GM12864 (cell line): ENCODE data around the gene EPHB4.
"Not testable (repeated sequence)": the region's sequence is repeated elsewhere in the genome, so short reads cannot be mapped to it uniquely, and the experiment has no call there.

ENCODE experiments used
- DNase-seq: peaks from one replicate; pipeline ENCODE4 v3.0.0-alpha.2; 2011; ENCODE audit warnings: low read depth
- H3K4me3 ChIP-seq: 2 replicates; pipeline ENCODE4 v1.5.1; 2011; ENCODE audit warnings: mild to moderate bottlenecking, low read depth, low read length, control low read depth
- TF ChIP-seq, protein P1 (sequence below): IDR thresholded peaks from 2 replicates; pipeline ENCODE4 v1.5.1; 2011; ENCODE audit warnings: low read depth, mild to moderate bottlenecking, moderate library complexity, low read length, control low read depth, inconsistent platforms; ENCODE audit errors: missing control alignments

EPHB4 gene

DNA sequence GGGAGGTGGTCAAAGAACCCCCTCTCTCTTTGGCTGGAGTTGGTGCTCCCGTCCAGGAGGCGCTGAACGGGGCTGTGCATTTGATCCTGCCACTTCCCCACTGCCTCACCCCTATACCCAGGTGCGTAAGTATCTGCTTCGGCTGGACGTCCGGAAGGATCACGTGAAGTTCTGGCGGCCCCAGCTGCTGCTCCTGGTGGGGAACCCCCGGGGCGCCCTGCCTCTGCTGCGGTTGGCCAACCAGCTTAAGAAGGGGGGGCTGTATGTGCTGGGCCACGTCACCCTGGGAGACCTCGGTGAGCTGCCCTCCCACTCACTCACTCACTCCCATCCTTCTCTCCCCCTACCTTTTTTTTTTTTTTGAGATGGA is 34.3 kb upstream of the EPHB4 start:
- no peak for DNase-seq
- no peak overlapping the region for H3K4me3 ChIP-seq
- TF ChIP-seq, protein P1, sequence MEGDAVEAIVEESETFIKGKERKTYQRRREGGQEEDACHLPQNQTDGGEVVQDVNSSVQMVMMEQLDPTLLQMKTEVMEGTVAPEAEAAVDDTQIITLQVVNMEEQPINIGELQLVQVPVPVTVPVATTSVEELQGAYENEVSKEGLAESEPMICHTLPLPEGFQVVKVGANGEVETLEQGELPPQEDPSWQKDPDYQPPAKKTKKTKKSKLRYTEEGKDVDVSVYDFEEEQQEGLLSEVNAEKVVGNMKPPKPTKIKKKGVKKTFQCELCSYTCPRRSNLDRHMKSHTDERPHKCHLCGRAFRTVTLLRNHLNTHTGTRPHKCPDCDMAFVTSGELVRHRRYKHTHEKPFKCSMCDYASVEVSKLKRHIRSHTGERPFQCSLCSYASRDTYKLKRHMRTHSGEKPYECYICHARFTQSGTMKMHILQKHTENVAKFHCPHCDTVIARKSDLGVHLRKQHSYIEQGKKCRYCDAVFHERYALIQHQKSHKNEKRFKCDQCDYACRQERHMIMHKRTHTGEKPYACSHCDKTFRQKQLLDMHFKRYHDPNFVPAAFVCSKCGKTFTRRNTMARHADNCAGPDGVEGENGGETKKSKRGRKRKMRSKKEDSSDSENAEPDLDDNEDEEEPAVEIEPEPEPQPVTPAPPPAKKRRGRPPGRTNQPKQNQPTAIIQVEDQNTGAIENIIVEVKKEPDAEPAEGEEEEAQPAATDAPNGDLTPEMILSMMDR: no peak

DNA sequence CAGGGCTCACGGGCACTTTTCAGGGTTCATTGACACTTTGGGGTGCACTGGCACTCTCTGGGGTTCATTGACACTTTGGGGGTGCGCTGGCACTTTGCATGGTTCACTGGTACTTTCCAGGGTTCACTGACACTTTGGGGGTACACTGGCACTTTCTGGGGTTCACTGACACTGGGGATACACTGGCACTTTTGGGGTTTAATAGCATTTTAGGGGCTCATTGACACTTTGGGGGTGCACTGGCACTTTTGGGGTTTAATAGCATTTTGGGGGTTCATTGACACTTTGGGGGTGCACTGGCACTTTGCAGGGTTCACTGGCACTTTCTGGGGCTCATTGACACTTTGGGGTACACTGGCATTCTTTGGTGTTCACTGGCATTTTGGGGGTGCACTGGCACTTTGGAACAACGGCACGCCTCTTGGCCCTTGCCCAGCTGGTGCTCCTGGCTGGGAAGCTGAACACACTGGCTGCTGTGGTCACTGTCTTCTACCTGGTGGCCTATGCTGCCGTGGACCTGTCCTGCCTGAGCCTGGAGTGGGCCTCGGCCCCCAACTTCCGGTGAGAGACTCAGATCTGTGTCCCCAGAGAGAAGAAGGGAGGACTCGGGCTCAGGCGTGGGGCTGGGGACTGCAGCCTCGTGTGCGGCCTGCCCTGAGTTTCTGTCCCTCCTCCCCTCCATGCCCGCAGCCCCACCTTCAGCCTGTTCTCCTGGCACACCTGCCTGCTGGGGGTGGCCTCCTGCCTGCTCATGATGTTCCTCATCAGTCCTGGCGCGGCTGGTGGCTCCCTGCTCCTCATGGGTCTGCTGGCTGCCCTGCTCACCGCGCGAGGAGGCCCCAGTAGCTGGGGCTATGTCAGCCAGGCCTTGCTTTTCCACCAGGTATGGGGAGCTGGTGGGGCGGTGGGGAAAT is 33.6 kb upstream of the EPHB4 start:
- no peak for DNase-seq
- no peak overlapping the region for H3K4me3 ChIP-seq
- TF ChIP-seq, protein P1: no peak

DNA sequence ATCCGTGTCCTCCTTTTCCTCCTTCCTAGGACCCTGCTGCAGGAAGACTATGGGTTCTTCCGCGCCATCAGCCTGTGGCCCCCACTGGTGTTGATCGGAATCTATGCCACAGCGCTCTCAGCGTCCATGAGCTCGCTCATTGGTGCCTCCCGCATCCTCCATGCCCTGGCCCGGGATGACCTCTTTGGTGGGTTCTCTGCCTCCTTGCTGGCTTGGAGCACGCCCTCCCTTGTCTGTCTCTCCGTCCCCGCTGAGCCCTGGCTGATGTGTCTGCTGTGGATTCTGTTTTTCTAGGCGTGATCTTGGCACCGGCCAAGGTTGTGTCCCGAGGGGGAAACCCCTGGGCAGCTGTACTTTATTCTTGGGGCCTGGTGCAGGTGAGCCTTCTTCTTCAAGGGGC is 32.5 kb upstream of the EPHB4 start:
- no peak for DNase-seq
- TF ChIP-seq, protein P1: no peak
- H3K4me3 ChIP-seq: no peak overlapping the region

DNA sequence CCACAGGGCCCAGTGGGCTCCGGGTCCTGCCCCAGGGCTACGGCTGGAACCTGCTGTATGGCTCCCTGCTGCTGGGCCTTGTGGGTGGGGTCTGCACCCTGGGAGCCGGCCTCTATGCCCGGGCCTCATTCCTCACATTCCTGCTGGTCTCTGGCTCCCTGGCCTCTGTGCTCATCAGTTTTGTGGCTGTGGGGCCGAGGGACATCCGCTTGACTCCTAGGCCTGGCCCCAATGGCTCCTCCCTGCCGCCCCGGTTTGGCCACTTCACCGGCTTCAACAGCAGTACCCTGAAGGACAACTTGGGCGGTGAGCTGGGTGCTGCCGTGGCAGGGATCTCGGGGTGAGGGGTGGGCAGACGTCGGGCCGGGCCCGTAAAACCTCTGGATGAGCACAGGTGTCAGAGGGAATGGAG is 29.6 kb upstream of the EPHB4 start:
- TF ChIP-seq, protein P1: no peak
- no peak for DNase-seq
- H3K4me3 ChIP-seq: no peak overlapping the region

DNA sequence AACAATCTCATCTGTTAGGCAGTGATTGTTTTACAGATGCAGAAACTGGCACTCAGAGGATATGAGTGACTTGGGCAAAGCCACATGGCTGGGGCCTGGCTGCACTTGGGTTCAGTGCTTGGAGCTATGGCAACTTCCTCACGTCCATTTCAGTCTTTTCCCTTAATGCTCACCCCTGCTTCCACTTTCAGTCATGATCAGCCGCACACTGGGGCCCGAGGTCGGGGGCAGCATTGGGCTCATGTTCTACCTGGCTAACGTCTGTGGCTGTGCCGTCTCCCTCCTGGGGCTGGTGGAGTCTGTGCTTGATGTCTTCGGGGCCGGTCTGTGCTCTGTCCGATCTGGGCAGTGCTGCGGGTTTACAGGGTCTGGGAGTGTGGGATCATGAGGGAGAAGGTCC is 28.2 kb upstream of the EPHB4 start:
- H3K4me3 ChIP-seq: no peak overlapping the region
- DNase-seq: no peak
- TF ChIP-seq, protein P1: no peak

DNA sequence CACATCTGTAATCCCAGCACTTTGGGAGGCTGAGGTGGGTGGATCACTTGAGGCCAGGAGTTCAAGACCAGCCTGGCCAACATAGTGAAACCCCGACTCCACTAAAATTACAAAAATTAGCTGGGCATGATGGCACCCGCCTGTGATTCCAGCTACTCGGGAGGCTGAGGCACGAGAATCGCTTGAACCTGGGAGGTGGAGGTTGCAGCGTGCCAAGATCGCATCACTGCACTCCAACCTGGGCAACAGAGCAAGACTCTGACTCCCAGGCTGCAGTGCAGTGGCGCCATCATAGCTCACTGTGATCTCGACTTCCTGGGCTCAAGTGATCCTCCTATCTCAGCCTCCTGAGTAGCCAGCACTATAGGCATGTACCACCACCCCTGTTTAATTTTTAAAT is 27.6 kb upstream of the EPHB4 start:
- not testable (repeated sequence) for H3K4me3 ChIP-seq, DNase-seq

DNA sequence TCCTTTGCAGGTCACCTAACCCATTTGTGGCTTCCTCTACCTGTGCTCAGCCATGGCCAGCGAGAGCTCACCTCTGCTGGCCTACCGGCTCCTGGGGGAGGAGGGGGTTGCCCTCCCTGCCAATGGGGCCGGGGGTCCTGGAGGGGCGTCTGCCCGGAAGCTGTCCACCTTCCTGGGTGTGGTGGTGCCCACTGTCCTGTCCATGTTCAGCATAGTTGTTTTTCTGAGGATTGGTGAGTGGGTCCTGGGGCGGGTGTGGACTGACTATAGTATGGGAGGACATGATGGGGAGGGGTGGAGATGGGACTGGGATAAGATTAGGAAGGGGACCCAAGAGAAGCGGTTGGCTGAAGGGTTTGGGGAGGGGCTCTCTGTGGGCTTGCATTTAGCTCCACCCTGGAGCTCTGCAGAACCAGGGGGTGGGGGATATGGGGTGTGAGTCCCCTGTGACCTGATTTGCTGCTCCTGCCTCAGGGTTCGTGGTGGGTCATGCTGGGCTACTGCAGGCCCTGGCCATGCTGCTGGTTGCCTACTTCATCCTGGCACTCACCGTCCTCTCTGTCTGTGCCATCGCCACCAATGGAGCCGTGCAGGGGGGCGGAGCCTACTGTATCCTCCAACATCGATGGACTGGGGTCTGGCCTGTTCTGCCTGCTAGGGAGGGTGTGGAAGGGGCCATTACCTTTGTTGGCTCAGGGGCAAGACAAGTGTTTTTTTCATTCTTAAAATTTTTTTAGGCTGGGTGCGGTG is 27.0 kb upstream of the EPHB4 start:
- no peak overlapping the region for H3K4me3 ChIP-seq
- TF ChIP-seq, protein P1: no peak
- DNase-seq: no peak
